ENCODE data around the gene PCBD2. TPM values are rescaled to one million over a fixed set of nuclear protein-coding genes. Genes with fewer than 3 reads are reported as not detected.
"Not testable (repeated sequence)": the region's sequence is repeated elsewhere in the genome, so short reads cannot be mapped to it uniquely, and the experiment has no call there.

PCBD2 gene
- total RNA-seq, 1 donor from 2014 or later = 18.8 TPM

GRCh38 chr5:134873987-134874830 lies 30.7 kb upstream of the PCBD2 start, which contains the start of gene TXNDC15:
TSS of gene TXNDC15 (plus strand) at chr5:134874371. CDS start at chr5:134874428, 57 bp downstream.
- Mint-ChIP-seq H3K4me3 (ENCODE audit: low read depth) (peak within 1 kb of the TSS; percentile 93), H3K27ac (peak within 1 kb of the TSS; percentile 97), H3K9me3 (ENCODE audit: low read depth) (no peaks in the 10 kb centered on the region), H3K27me3 (no peaks in the 10 kb centered on the region), H3K4me1 (ENCODE audit: low read depth) (peaks cover 21% of the 10 kb centered on the region), H3K36me3 (ENCODE audit: insufficient read depth) (peaks cover 3% of the 10 kb centered on the region)
- peak; percentile 70 for DNase-seq (ENCODE audit: low spot score, unreplicated experiment)
- TF ChIP-seq CTCF (IDR thresholded peaks at IDR 0.05; ENCODE audit: unreplicated experiment) = no peak

DNA sequence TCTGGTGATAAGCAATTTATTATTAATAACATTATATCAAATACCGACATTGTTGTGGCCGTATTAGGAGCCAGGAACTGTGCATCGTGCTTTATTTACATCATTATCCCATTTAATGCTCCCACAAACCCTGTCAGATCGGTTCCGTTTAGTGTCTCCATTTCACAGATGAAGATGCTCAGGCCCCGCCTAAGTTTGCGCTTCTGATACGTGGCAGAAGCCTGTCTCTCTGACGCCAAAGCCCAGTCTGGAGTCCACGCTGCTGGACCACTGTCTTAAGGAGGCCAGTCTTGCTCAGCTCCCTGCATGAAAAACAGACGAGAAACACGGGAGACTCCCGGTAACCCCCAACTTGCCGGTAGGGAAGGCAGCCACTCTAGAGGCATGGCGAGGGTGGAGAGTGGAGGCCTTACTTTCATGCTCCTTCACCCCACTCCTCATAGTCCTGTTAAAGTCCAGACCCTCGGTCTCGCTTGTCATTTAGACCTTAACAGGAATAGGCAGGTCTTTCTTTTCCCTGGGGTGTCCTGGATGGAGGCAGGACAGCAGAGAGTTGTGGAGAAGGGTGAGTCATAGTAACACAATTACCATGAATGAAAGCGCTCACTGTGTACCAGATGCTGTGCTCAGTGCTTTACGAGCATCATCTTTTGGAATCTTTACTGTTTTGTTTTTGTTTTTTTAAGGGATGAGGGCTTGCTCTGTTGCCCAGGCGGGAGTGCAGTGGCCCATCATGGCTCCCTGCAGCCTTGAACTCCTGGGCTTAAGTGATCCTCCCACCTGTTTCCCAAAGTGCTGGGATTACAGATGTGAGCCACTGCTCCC lies 29.9 kb upstream of the PCBD2 start:
- no peak for DNase-seq (ENCODE audit: low spot score, unreplicated experiment)
- Mint-ChIP-seq H3K9me3 (ENCODE audit: low read depth) (no peaks in the 10 kb centered on the region), H3K27me3 (no peaks in the 10 kb centered on the region), H3K4me1 (ENCODE audit: low read depth) (peaks cover 25% of the 10 kb centered on the region), H3K36me3 (ENCODE audit: insufficient read depth) (peaks cover 4% of the 10 kb centered on the region), H3K4me3 (ENCODE audit: low read depth) (peak overlapping the region; percentile 93), H3K27ac (peak overlapping the region; percentile 97)
- no peak for TF ChIP-seq CTCF (IDR thresholded peaks at IDR 0.05; ENCODE audit: unreplicated experiment)

DNA sequence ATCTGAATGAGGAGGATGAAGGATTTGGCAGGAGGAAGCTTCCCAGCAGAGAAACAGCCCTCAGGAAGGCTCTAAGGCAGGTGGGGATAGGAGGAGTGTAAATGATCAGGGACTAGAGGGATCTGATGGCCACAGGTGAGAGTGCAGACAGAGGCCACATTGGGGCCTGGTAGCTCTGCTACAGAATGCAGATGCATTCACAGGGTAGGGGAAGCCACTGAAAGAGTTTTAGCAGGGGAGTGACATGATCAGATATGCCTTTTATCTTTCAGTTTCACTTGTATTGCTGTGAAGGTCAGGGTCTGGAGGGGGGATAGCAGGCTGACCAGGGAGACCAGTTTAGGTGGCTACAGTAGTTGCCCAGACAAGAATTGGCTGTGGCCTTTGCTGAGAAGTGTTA lies 27.8 kb upstream of the PCBD2 start:
- H3K4me1 Mint-ChIP-seq (ENCODE audit: low read depth) = peaks cover 29% of the 10 kb centered on the region
- no peak for TF ChIP-seq CTCF (IDR thresholded peaks at IDR 0.05; ENCODE audit: unreplicated experiment)
- peaks cover 8% of the 10 kb centered on the region for H3K36me3 Mint-ChIP-seq (ENCODE audit: insufficient read depth)
- no peak overlapping the region for H3K4me3 Mint-ChIP-seq (ENCODE audit: low read depth)
- H3K27ac Mint-ChIP-seq = no peak overlapping the region
- no peaks in the 10 kb centered on the region for H3K27me3 Mint-ChIP-seq
- no peaks in the 10 kb centered on the region for H3K9me3 Mint-ChIP-seq (ENCODE audit: low read depth)
- no peak for DNase-seq (ENCODE audit: low spot score, unreplicated experiment)

DNA sequence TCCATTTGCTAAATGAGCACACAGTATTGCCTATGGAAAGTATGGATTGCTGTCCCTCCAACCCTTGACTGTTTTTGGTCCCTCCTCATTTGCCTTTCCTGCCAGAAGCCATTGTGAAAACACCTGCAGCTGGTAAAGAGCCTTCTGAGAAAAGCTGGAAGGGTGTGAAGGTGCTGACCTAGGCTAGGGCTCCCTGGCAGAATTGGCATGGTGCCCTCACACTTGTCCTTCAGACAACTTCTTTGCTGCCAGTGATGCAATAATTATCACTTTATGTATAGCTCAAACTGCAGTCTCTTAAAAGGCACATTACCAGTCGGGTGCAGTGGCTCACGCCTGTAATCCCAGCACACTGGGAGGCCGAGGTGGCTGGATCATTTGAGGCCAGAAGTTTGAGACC lies 26.5 kb upstream of the PCBD2 start:
- peaks cover 9% of the 10 kb centered on the region for H3K36me3 Mint-ChIP-seq (ENCODE audit: insufficient read depth)
- H3K4me3 Mint-ChIP-seq (ENCODE audit: low read depth) = no peak overlapping the region
- no peak for DNase-seq (ENCODE audit: low spot score, unreplicated experiment)
- TF ChIP-seq CTCF (IDR thresholded peaks at IDR 0.05; ENCODE audit: unreplicated experiment) = no peak
- H3K27me3 Mint-ChIP-seq = no peaks in the 10 kb centered on the region
- no peaks in the 10 kb centered on the region for H3K9me3 Mint-ChIP-seq (ENCODE audit: low read depth)
- H3K27ac Mint-ChIP-seq = no peak overlapping the region
- peaks cover 29% of the 10 kb centered on the region for H3K4me1 Mint-ChIP-seq (ENCODE audit: low read depth)

DNA sequence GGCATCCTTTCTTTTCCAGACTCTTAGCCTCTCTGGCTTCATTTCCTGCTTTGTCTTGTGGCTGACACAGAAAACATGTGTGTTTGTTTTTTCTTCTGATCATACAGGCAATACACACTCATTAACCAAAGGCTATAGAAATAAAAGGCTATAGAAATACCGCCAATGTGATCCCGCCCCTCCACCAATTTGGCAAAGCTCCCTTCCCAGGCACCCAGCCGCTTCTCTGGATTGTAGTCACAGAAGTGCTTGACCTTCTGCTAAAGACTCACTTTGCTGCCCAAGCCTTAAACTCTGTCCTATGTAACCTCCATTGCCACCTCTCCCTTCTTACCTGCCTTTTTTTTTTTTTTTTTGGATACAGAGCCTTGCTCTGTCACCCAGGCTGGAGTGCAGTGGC lies 25.5 kb upstream of the PCBD2 start:
- no peak for DNase-seq (ENCODE audit: low spot score, unreplicated experiment)
- peaks cover 9% of the 10 kb centered on the region for H3K36me3 Mint-ChIP-seq (ENCODE audit: insufficient read depth)
- no peak overlapping the region for H3K4me3 Mint-ChIP-seq (ENCODE audit: low read depth)
- peaks cover 28% of the 10 kb centered on the region for H3K4me1 Mint-ChIP-seq (ENCODE audit: low read depth)
- H3K27me3 Mint-ChIP-seq = no peaks in the 10 kb centered on the region
- TF ChIP-seq CTCF (IDR thresholded peaks at IDR 0.05; ENCODE audit: unreplicated experiment) = no peak
- peak overlapping the region; percentile 49 for H3K27ac Mint-ChIP-seq
- no peaks in the 10 kb centered on the region for H3K9me3 Mint-ChIP-seq (ENCODE audit: low read depth)

DNA sequence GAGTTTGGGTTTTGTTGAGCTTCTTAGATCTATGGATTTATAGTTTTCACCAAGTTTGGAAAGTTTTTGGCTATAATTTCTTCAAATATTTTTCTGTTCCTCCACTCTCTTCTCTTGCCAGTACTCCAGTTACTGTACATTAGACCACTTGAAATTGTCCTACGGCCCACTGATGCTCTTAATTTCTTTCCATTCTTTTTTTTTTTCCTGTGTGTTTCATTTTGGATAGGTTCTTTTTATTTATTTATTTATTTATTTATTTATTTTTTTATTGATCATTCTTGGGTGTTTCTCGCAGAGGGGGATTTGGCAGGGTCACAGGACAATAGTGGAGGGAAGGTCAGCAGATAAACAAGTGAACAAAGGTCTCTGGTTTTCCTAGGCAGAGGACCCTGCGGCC lies 24.0 kb upstream of the PCBD2 start:
- not testable (repeated sequence) for DNase-seq (ENCODE audit: low spot score, unreplicated experiment); H3K27ac Mint-ChIP-seq; H3K27me3 Mint-ChIP-seq

GRCh38 chr5:134881711-134882110 lies 23.2 kb upstream of the PCBD2 start:
- H3K9me3 Mint-ChIP-seq (ENCODE audit: low read depth); DNase-seq (ENCODE audit: low spot score, unreplicated experiment); H3K27ac Mint-ChIP-seq; H3K27me3 Mint-ChIP-seq; H3K36me3 Mint-ChIP-seq (ENCODE audit: insufficient read depth); H3K4me3 Mint-ChIP-seq (ENCODE audit: low read depth): not testable (repeated sequence)
- H3K4me1 Mint-ChIP-seq (ENCODE audit: low read depth) = peaks cover 16% of the 10 kb centered on the region

More for the DNA sequence above, 24.0 kb upstream of the PCBD2 start:
- not testable (repeated sequence) for H3K9me3 Mint-ChIP-seq (ENCODE audit: low read depth); H3K4me3 Mint-ChIP-seq (ENCODE audit: low read depth); H3K36me3 Mint-ChIP-seq (ENCODE audit: insufficient read depth)
- peaks cover 21% of the 10 kb centered on the region for H3K4me1 Mint-ChIP-seq (ENCODE audit: low read depth)

Measured in progenitor cell of endocrine pancreas (in vitro differentiated cells).